SK-N-SH (cell line): Measurements from ENCODE around the gene CUL9. TPM values are rescaled to one million over a fixed set of nuclear protein-coding genes. Genes with fewer than 3 reads are reported as not detected.

Experiments
- CTCF ChIA-PET: fragments of 300-600, 350-600 bp; formaldehyde crosslinking; extraction: SDS; loops from one replicate; lab custom pipeline; 2021; lab: Yijun Ruan, JAX
- POLR2A ChIA-PET: fragments of 350-600 bp; sonication (Branson Sonifier 250); formaldehyde crosslinking; extraction: SDS; loops from one replicate; lab custom pipeline; 2020; ENCODE audit warnings: antibody characterized with exemption, inconsistent platforms; lab: Yijun Ruan, JAX
- DNase-seq: peaks from one replicate; pipeline ENCODE4 v3.0.0; 2012
- H2AFZ ChIP-seq: fragments of 200-600 bp; sonication (generic); 2 replicates; pipeline ENCODE4 v1.8.1; 2016; ENCODE audit warnings: antibody characterized with exemption, mild to moderate bottlenecking, low read depth
- H3F3A ChIP-seq: fragments of 200-600 bp; sonication (generic); replicated peaks from 2 replicates; pipeline ENCODE3; 2016; ENCODE audit warnings: antibody characterized with exemption, mild to moderate bottlenecking; ENCODE audit not compliant: insufficient read depth
- H3K27ac ChIP-seq, 2 experiments: fragments of 200-500 bp in 1 of 2; fragments of 200-600 bp in 1 of 2; sonication (Bioruptor generic) in 1 of 2; sonication (generic), shearing (Covaris generic) in 1 of 2; 2 replicates each; pipeline versions ENCODE4 v1.5.1 to v1.6.1; 2014 to 2016; ENCODE audit warnings: low read depth in 2 of 2, inconsistent platforms in 1 of 2, low read length in 1 of 2, mild to moderate bottlenecking in 1 of 2, mixed read lengths in 1 of 2
- H3K27me3 ChIP-seq: fragments of 200-600 bp; sonication (generic), shearing (Covaris generic); 2 replicates; pipeline ENCODE4 v1.6.1; 2016; ENCODE audit warnings: mixed run types; ENCODE audit not compliant: insufficient read depth
- H3K36me3 ChIP-seq, 2 experiments: fragments of 200-500 bp in 1 of 2; fragments of 200-600 bp in 1 of 2; sonication (Bioruptor generic) in 1 of 2; sonication (generic) in 1 of 2; replicated peaks in 1 of 2; 2 replicates each; pipeline versions ENCODE3 to v1.5.1; 2014 to 2016; ENCODE audit warnings: low read length in 1 of 2, mild to moderate bottlenecking in 1 of 2; ENCODE audit not compliant: insufficient read depth in 2 of 2, control insufficient read depth in 1 of 2
- H3K4me1 ChIP-seq, 2 experiments: fragments of 200-500 bp in 1 of 2; fragments of 200-600 bp in 1 of 2; sonication (Bioruptor generic) in 1 of 2; sonication (generic), shearing (Covaris generic) in 1 of 2; 2 replicates each; pipeline versions ENCODE4 v1.5.1 to v1.6.1; 2014 to 2016; ENCODE audit warnings: low read depth in 1 of 2, low read length in 1 of 2, mixed run types in 1 of 2; ENCODE audit not compliant: insufficient read depth in 2 of 2, control insufficient read depth in 1 of 2
- H3K4me2 ChIP-seq: fragments of 200-600 bp; sonication (generic), shearing (Covaris generic); 2 replicates; pipeline ENCODE4 v1.6.1; 2017; ENCODE audit warnings: mixed run types
- H3K4me3 ChIP-seq, 2 experiments: fragments of 200-500 bp in 1 of 2; fragments of 200-600 bp in 1 of 2; sonication (Bioruptor generic) in 1 of 2; sonication (generic), shearing (Covaris generic) in 1 of 2; 2 replicates each; pipeline versions ENCODE4 v1.5.1 to v1.8.1; 2014 to 2016; ENCODE audit warnings: low read depth in 2 of 2, inconsistent platforms in 1 of 2, low read length in 1 of 2, mild to moderate bottlenecking in 1 of 2, mixed read lengths in 1 of 2, moderate library complexity in 1 of 2
- H3K79me2 ChIP-seq: fragments of 200-600 bp; sonication (generic); 2 replicates; pipeline ENCODE4 v1.8.1; 2017; ENCODE audit warnings: mild to moderate bottlenecking; ENCODE audit not compliant: insufficient read depth
- H3K9ac ChIP-seq: fragments of 200-600 bp; sonication (generic); 2 replicates; pipeline ENCODE4 v1.6.1; 2017; ENCODE audit warnings: mixed run types
- H3K9me2 ChIP-seq: fragments of 200-600 bp; sonication (generic); 2 replicates; pipeline ENCODE4 v1.6.1; 2017; ENCODE audit warnings: mixed run types
- H3K9me3 ChIP-seq: fragments of 200-600 bp; sonication (generic); 2 replicates; pipeline ENCODE4 v1.6.1; 2017; ENCODE audit warnings: mixed run types, mild to moderate bottlenecking, moderate library complexity
- H4K20me1 ChIP-seq: fragments of 200-600 bp; sonication (generic); 2 replicates; pipeline ENCODE4 v1.6.1; 2017; ENCODE audit warnings: mild to moderate bottlenecking, mixed run types; ENCODE audit not compliant: insufficient read depth
- CTCF ChIP-seq: fragments of 200-600 bp; sonication (generic); IDR thresholded peaks from 2 replicates; pipeline ENCODE4 v1.6.1; 2017; ENCODE audit warnings: antibody characterized with exemption, mild to moderate bottlenecking, moderate library complexity
- FOXM1 ChIP-seq: IDR thresholded peaks from 2 replicates; pipeline ENCODE4 v1.4.0; 2012; ENCODE audit warnings: low read depth, mild to moderate bottlenecking
- JUND ChIP-seq: IDR thresholded peaks from 2 replicates; pipeline ENCODE4 v1.4.0; 2012
- MEF2A ChIP-seq: IDR thresholded peaks from 2 replicates; pipeline ENCODE4 v1.4.0; 2012; ENCODE audit warnings: low read depth, borderline replicate concordance
- MXI1 ChIP-seq: IDR thresholded peaks from 2 replicates; pipeline ENCODE4 v1.6.1; 2012; ENCODE audit warnings: mild to moderate bottlenecking, low read depth, low read length, improper control_type of control experiment
- TCF12 ChIP-seq: IDR thresholded peaks from 2 replicates; pipeline ENCODE4 v1.4.0; 2012
- ZBTB33 ChIP-seq: IDR thresholded peaks from 2 replicates; pipeline ENCODE4 v1.4.0; 2012; ENCODE audit warnings: low read depth, borderline replicate concordance
- WGBS: methylation state at CpG from one replicate; pipeline ENCODE4 v1.1.6; 2017; ENCODE audit warnings: low lambda C conversion rate; 5-methylcytosine and 5-hydroxymethylcytosine counted together
- polyA plus RNA-seq, 3 experiments: library from polyadenylated mRNA; depleted of rRNA; stranded (reverse); fragments of >200 nt; gene quantifications; 2 replicates each; pipeline ENCODE4 v1.2.3, GENCODE V29; 2012

Gene CUL9
- polyA plus RNA-seq, 1 of the 3 experiments (the other 2 are of a cell fraction) = 37.7 TPM

- no peak for TF ChIP-seq ZBTB33
- no peak for TF ChIP-seq MEF2A
Observed at GRCh38 chr6:43254138-43254817, 72.3 kb downstream of the CUL9 start (continued).

GRCh38 chr6:43254846-43255245, 72.8 kb downstream of the CUL9 start:
- H3K27ac ChIP-seq = no peak overlapping the region
- H3K9ac ChIP-seq = no peak overlapping the region
- no peaks in the 10 kb centered on the region for H3K36me3 ChIP-seq
- no peaks in the 10 kb centered on the region for H4K20me1 ChIP-seq
- no peaks in the 10 kb centered on the region for H3K9me3 ChIP-seq
- ChIA-PET POLR2A (no interaction called here), CTCF (interaction anchor here (1.0 to 1.6 kb wide), 2 partner anchors 25 to 80 kb away, joined by 3 to 8 read pairs; no protein-coding TSS in a partner anchor)
- H3K27me3 ChIP-seq = no peaks in the 10 kb centered on the region
- TF ChIP-seq MXI1 = no peak
- TF ChIP-seq TCF12 = no peak
- TF ChIP-seq CTCF = no peak
- no peak for TF ChIP-seq FOXM1
- TF ChIP-seq ZBTB33 = no peak
- no peak for TF ChIP-seq JUND
- no peak overlapping the region for H3K4me3 ChIP-seq
- no peaks in the 10 kb centered on the region for H3F3A ChIP-seq
- H3K4me2 ChIP-seq = no peak overlapping the region
- H3K9me2 ChIP-seq = no peaks in the 10 kb centered on the region
- WGBS = 80% methylated on average over 11 of the region's 11 CpGs
- no peaks in the 10 kb centered on the region for H3K4me1 ChIP-seq
- DNase-seq = no peak
- H3K79me2 ChIP-seq = no peaks in the 10 kb centered on the region
- H2AFZ ChIP-seq = no peak overlapping the region
